Testis (tissue), 3 donors: ENCODE results near the gene ZMAT5. TPM values are rescaled to one million over a fixed set of nuclear protein-coding genes. Genes with fewer than 3 reads are reported as not detected.

Experiments
- DNase-seq: peaks from one replicate; pipeline ENCODE4 v3.0.0-alpha.2; 2019
- H3K27ac ChIP-seq, 2 donors: fragments of 200-600 bp; sonication (generic); one replicate each; pipeline ENCODE4 v1.5.1; 2019
- H3K27me3 ChIP-seq: fragments of 200-600 bp; sonication (generic); one replicate; pipeline ENCODE4 v1.5.1; 2019
- H3K36me3 ChIP-seq: fragments of 200-600 bp; sonication (generic); one replicate; pipeline ENCODE4 v1.5.1; 2017; ENCODE audit warnings: low read depth; ENCODE audit errors: missing control alignments
- H3K4me1 ChIP-seq: fragments of 200-600 bp; sonication (generic); one replicate; pipeline ENCODE4 v1.5.1; 2019
- H3K4me3 ChIP-seq, 2 donors: fragments of 200-600 bp; sonication (generic); one replicate each; pipeline ENCODE4 v1.5.1; 2017 to 2019
- H3K9me3 ChIP-seq: fragments of 200-600 bp; sonication (generic); one replicate; pipeline ENCODE4 v1.5.1; 2017
- CTCF ChIP-seq, 3 experiments: fragments of 450-650 bp in 2 of 3; fragments of 200-600 bp in 1 of 3; sonication (generic) in 1 of 3; IDR thresholded peaks; one replicate each; pipeline ENCODE4 v1.5.1; 2016 to 2019; ENCODE audit warnings: antibody characterized with exemption in 3 of 3, mild to moderate bottlenecking in 2 of 3, moderate library complexity in 1 of 3
- POLR2A ChIP-seq: fragments of 450-650 bp; IDR thresholded peaks from one replicate; pipeline ENCODE4 v1.6.1; 2017; ENCODE audit warnings: antibody characterized with exemption, mild to moderate bottlenecking, moderate library complexity
- WGBS, 2 donors: methylation state at CpG; one replicate each; pipeline ENCODE4 v1.1.5; 2018; 5-methylcytosine and 5-hydroxymethylcytosine counted together
- intact Hi-C: fragments of 100-400 bp; cut with DNase I; formaldehyde crosslinking; loops from one replicate; pipeline ENCODE4 v1.15.1; 2023; ENCODE audit warnings: low total_unique reads
- polyA plus RNA-seq: library from polyadenylated mRNA; stranded (reverse); fragments of 350-450 nt; fragmentation: Illumina TruSeq; extraction: RNeasy Lipid Tissue Mini Kit (QIAGEN cat#74804); gene quantifications from one replicate; pipeline ENCODE4 v1.2.3, GENCODE V29; 2014; ENCODE audit warnings: low read depth, low replicate concordance; ENCODE audit not compliant: insufficient read depth
- total RNA-seq, 2 donors: library from RNA; depleted of rRNA; stranded (reverse); fragments of >200 nt; gene quantifications; one replicate each; pipeline ENCODE4 v1.2.3, GENCODE V29; 2016

The ZMAT5 gene
- total and polyA plus RNA-seq, 3 donors from 2014 or later = 16.7 to 23.4 (median 19.6) TPM

GRCh38 chr22:29799217-29799680, 32.4 kb upstream of the ZMAT5 start:
- Histone ChIP-seq H3K4me3 (no peak overlapping the region), H3K36me3 (no peaks in the 10 kb centered on the region), H3K27me3 (no peaks in the 10 kb centered on the region), H3K27ac (peak overlapping the region; percentile 35 to 77), H3K9me3 (no peaks in the 10 kb centered on the region), H3K4me1 (peaks cover 44% of the 10 kb centered on the region)
- TF ChIP-seq CTCF (IDR thresholded peaks at IDR 0.05) (no peak), POLR2A (no peak)
- WGBS, 2 donors = 45 to 51% methylated on average over 6 to 8 of the region's 8 CpGs
- intact Hi-C loops = no loop called here
- DNase-seq = peak; percentile 78

- Histone ChIP-seq H3K36me3 (no peaks in the 10 kb centered on the region), H3K27me3 (no peaks in the 10 kb centered on the region), H3K4me1 (peaks cover 40% of the 10 kb centered on the region), H3K4me3 (no peak overlapping the region), H3K27ac (peak overlapping the region; percentile 19 to 77), H3K9me3 (no peaks in the 10 kb centered on the region)
- 48 to 78% methylated on average over 2 of the region's 2 CpGs for WGBS, 2 donors
- DNase-seq = no peak
- intact Hi-C loops = no loop called here
- TF ChIP-seq POLR2A (no peak), CTCF (IDR thresholded peaks at IDR 0.05) (no peak)
Observed at GRCh38 chr22:29798801-29799200, 32.0 kb upstream of the ZMAT5 start.

- Histone ChIP-seq H3K4me1 (peaks cover 39% of the 10 kb centered on the region), H3K9me3 (no peaks in the 10 kb centered on the region), H3K4me3 (no peak overlapping the region), H3K36me3 (no peaks in the 10 kb centered on the region), H3K27ac (peak overlapping the region in 1 of 2 donors; percentile 77), H3K27me3 (no peaks in the 10 kb centered on the region)
- intact Hi-C loops = no loop called here
- no peak for TF ChIP-seq POLR2A
- TF ChIP-seq CTCF (IDR thresholded peaks at IDR 0.05) = no peak
- WGBS, 2 donors = 69 to 78% methylated on average over 6 of the region's 6 CpGs
- no peak for DNase-seq
Observed at GRCh38 chr22:29798318-29798717, 31.5 kb upstream of the ZMAT5 start.

- intact Hi-C loops = no loop called here
- peaks cover 39% of the 10 kb centered on the region for H3K4me1 ChIP-seq
- H3K27me3 ChIP-seq = no peaks in the 10 kb centered on the region
- no peak overlapping the region for H3K4me3 ChIP-seq
- WGBS, 2 donors = 94 to 96% methylated on average over 3 of the region's 3 CpGs
- no peaks in the 10 kb centered on the region for H3K9me3 ChIP-seq
- no peak for TF ChIP-seq POLR2A
- TF ChIP-seq CTCF (IDR thresholded peaks at IDR 0.05) = no peak
- DNase-seq = no peak
- no peaks in the 10 kb centered on the region for H3K36me3 ChIP-seq
- H3K27ac ChIP-seq = no peak overlapping the region
Observed at GRCh38 chr22:29797351-29797750, 30.5 kb upstream of the ZMAT5 start.

- 61 to 65% methylated on average over 4 to 5 of the region's 5 CpGs for WGBS, 2 donors
- H3K4me1 ChIP-seq = peaks cover 29% of the 10 kb centered on the region
- no peaks in the 10 kb centered on the region for H3K36me3 ChIP-seq
- TF ChIP-seq POLR2A = no peak
- no peak for TF ChIP-seq CTCF (IDR thresholded peaks at IDR 0.05)
- no peak overlapping the region for H3K27ac ChIP-seq
- intact Hi-C loops = no loop called here
- no peaks in the 10 kb centered on the region for H3K9me3 ChIP-seq
- DNase-seq = no peak
- H3K27me3 ChIP-seq = no peaks in the 10 kb centered on the region
- H3K4me3 ChIP-seq = no peak overlapping the region
Observed at GRCh38 chr22:29795663-29796062, 28.9 kb upstream of the ZMAT5 start.
